Ectodermal cell (in vitro differentiated cells): ENCODE measurements around the gene CYP46A1.

Source experiments
- H3K27ac ChIP-seq: 2 replicates; pipeline ENCODE4 v1.7.0; 2013; ENCODE audit warnings: mild to moderate bottlenecking, low read depth, low read length; ENCODE audit not compliant: insufficient read depth, poor library complexity, severe bottlenecking
- H3K27me3 ChIP-seq: 2 replicates; pipeline ENCODE4 v1.7.0; 2013; ENCODE audit warnings: mild to moderate bottlenecking, low read length; ENCODE audit not compliant: insufficient read depth, control insufficient read depth, poor library complexity, severe bottlenecking
- H3K36me3 ChIP-seq: one replicate; pipeline ENCODE4 v1.7.0; 2013; ENCODE audit warnings: low read length; ENCODE audit not compliant: control insufficient read depth, insufficient read depth
- H3K4me1 ChIP-seq: one replicate; pipeline ENCODE4 v1.7.0; 2013; ENCODE audit warnings: low read length; ENCODE audit not compliant: control insufficient read depth, insufficient read depth
- H3K4me3 ChIP-seq: 2 replicates; pipeline ENCODE4 v1.7.0; 2013; ENCODE audit warnings: low read depth, low read length, control low read depth; ENCODE audit not compliant: insufficient read depth
- H3K9me3 ChIP-seq: 2 replicates; pipeline ENCODE4 v1.7.0; 2013; ENCODE audit warnings: mild to moderate bottlenecking, low read length, moderate library complexity; ENCODE audit not compliant: control insufficient read depth
- WGBS, 2 experiments: methylation state at CpG; one replicate each; pipeline ENCODE4 v1.1.7; 2013; ENCODE audit warnings: missing lambda C conversion rate in 2 of 2; 5-methylcytosine and 5-hydroxymethylcytosine counted together

CYP46A1 gene

DNA sequence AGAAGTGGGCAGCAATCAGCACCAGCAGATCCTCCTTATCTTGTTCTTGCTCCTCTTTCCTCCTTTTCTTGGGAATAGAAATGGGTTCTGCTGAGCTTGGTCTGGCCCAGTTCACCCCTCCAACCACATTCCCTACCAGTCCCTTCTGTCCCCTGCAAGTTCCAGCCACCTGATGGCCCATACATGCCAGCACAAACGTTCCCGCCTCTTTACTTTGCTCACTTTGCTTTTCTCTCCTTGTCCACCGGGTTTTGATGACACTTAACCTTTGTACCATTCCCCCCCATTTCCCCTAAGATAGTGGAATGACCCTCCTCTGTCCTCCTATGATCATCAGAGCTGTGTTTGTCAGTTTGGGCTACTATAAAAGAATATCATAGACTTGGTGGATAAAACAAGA lies 85.7 kb downstream of the CYP46A1 start:
- Histone ChIP-seq H3K9me3 (no peaks in the 10 kb centered on the region), H3K27ac (no peak overlapping the region), H3K4me1 (peaks cover 23% of the 10 kb centered on the region), H3K27me3 (peaks cover 3% of the 10 kb centered on the region), H3K36me3 (no peaks in the 10 kb centered on the region), H3K4me3 (no peak overlapping the region)
- WGBS, 2 experiments: 82 to 83% methylated on average over 3 of the region's 3 CpGs

DNA sequence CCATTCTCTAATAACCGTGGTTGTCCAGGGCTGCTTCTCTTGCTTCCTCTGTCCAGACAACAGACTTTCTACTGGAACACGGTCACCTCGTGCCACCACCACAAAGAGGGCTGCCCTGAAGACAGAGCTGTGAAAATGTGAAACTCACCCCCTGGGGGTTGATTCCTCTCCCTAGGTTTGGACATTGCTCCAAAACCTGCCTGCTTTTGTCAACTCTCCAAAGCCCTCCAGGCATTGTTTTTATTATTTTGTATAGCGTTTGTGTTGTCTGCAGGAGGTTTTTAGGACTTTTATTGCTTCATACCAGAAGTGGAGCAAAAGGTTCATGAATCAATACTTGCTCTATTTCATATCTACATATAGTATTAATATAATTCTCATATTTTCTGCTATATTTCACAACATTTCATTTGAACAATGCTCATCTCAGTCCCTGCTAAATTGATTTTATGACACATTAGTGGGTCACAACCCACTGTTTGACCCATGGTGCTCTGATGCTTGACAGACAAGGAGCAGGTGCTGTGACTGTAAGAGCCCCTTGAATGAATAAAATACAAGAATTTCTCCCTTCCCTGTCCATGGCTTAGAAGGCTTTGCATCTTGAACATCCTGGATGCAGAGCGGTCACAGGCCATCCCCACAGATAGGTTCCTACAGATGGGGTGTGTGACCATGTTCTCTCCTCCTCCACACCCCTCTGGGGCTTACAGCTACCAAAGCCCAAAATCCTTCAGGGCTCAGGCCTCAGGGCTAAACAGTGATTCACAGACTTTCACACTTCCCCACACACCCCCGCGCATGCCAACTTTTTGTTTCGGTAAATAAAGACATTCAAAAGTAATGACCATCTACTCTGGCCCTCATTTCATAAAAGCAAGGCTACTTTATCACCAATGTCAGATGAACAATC lies 88.5 kb downstream of the CYP46A1 start:
- H3K4me1 ChIP-seq: peaks cover 25% of the 10 kb centered on the region
- peaks cover 3% of the 10 kb centered on the region for H3K27me3 ChIP-seq
- no peak overlapping the region for H3K4me3 ChIP-seq
- H3K9me3 ChIP-seq: no peaks in the 10 kb centered on the region
- no peaks in the 10 kb centered on the region for H3K36me3 ChIP-seq
- 80 to 87% methylated on average over 7 to 8 of the region's 8 CpGs for WGBS, 2 experiments
- no peak overlapping the region for H3K27ac ChIP-seq

DNA sequence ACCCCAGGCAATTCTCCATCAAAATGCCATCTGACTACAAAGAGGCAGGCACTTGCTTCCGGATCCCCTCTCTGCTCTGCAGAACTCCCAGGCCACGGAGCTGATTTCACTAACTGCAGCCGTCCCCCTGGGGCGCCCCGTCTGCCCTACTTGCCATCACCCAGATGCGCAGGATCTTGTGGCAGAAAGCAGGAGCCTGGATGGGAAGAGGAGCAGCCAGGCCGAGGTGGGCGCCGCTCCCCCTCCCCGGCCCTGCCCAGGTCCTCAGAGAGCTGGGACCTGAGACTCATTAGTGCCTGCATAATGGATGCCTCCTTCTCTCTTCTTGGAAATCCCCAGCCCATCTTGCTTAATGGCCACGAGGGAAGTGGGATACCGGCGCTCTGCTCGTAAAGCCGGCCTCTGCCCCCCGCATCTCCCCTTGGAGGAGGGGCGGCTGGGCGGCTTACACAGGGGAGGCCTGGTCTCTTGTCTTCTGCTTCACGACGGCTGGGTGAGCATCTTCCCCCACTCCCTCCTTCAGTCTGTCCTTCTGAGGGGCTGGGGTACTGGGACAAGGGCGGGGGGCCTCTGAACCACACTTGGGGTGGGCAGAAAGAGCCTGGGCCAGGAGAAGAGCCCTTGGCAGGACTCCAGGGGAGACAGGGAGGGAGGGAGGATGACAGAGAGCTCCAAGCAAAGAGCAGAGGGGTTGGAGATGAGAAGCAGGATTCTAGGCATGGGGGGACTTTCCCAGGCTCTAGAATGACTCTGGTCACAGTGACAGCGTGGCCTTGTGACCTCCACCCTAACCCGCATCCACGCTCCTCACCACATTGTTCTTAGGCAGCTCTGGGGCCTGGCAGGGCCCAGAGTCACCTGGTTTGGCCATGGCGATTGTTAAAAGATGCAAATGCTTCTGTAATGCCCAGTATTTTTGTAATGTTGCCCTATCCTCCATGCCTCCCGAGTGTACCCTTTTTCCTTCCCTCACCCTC lies 89.7 kb downstream of the CYP46A1 start:
- no peak overlapping the region for H3K4me3 ChIP-seq
- H3K27ac ChIP-seq: no peak overlapping the region
- peaks cover 3% of the 10 kb centered on the region for H3K27me3 ChIP-seq
- peaks cover 25% of the 10 kb centered on the region for H3K4me1 ChIP-seq
- 57 to 58% methylated on average over 26 of the region's 26 CpGs for WGBS, 2 experiments
- H3K9me3 ChIP-seq: peaks cover 2% of the 10 kb centered on the region
- H3K36me3 ChIP-seq: no peaks in the 10 kb centered on the region

DNA sequence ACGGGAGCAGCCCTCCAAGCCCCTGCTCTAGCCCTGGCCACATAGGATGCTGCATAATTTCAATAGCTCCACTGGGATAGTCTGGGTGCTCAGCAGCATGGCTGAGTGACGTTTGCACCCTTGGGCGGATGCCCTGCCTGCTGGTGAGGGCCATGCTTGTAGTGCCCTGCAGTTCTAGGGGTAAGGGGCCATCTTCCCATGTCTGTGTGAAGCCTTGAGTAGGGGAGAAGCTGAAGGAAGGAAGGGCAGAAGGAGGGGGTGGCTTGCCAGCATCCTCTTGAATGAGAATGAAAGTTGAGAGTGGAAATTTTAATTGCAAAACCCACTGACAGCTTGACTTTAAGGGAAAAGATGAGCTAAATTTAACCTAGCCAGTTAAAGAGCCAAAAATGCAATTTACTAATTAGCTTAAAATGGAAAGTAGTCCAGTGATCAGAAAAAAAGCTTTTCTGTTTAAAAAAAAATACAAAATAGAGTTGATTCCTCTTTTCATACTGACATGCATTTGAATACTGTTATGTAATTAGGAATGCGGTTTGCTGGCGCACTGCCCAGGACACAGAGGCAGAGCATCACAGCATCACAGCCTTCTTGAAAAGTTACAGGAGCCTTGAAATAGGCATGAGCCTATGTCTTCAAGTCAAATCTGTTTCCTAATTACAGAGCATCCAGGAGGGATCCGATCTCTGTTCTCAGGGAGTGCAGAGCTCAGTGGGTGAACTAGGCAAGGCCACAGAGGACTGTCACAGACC lies 90.6 kb downstream of the CYP46A1 start:
- no peak overlapping the region for H3K27ac ChIP-seq
- H3K4me1 ChIP-seq: peaks cover 25% of the 10 kb centered on the region
- WGBS, 2 experiments: 81 to 85% methylated on average over 6 of the region's 6 CpGs
- H3K4me3 ChIP-seq: no peak overlapping the region
- H3K9me3 ChIP-seq: peaks cover 3% of the 10 kb centered on the region
- peaks cover 3% of the 10 kb centered on the region for H3K27me3 ChIP-seq
- no peaks in the 10 kb centered on the region for H3K36me3 ChIP-seq

DNA sequence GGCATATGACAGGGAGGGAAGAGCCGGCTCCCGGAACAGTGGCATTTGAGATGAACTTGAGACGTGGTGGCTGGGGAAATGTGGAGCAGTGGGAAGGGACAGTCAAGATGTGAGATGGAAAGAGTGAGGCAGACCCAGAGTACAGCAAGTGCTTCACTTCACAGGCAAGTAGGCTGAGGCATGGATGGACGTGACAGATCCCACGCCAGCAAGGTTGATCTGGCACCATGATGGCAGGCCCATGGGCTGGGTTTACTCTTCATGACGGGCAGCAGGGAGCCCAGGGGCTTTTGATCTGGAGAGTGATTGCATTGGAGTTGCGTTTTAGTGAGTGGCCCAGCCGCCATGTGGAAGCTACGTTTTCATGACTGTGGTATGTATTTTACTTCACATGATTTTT lies 91.3 kb downstream of the CYP46A1 start:
- H3K4me1 ChIP-seq: peaks cover 25% of the 10 kb centered on the region
- WGBS, 2 experiments: 86 to 90% methylated on average over 9 of the region's 9 CpGs
- H3K4me3 ChIP-seq: no peak overlapping the region
- H3K27me3 ChIP-seq: peaks cover 3% of the 10 kb centered on the region
- peaks cover 3% of the 10 kb centered on the region for H3K9me3 ChIP-seq
- no peak overlapping the region for H3K27ac ChIP-seq
- no peaks in the 10 kb centered on the region for H3K36me3 ChIP-seq
